PC-9 (cell line): Measurements from ENCODE around the gene NPM1. TPM values are rescaled to one million over a fixed set of nuclear protein-coding genes. Genes with fewer than 3 reads are reported as not detected.

Experiments used
- BruUV-seq: library from RNA; stranded (reverse); fragments of 400-500 nt; replicated peaks from 2 replicates; lab custom pipeline; 2021; lab: Mats Ljungman, UMichigan
- CTCF ChIA-PET: fragments of 300-600 bp; sonication (Branson Sonifier 250); formaldehyde crosslinking; loops from one replicate; lab custom pipeline; 2022; ENCODE audit warnings: antibody characterized with exemption; lab: Charles Lee
- POLR2A ChIA-PET: fragments of 300-600 bp; sonication (Branson Sonifier 250); formaldehyde crosslinking; loops from one replicate; lab custom pipeline; 2022; ENCODE audit warnings: antibody characterized with exemption; ENCODE audit not compliant: unreplicated experiment; lab: Charles Lee
- DNase-seq, 2 experiments: peaks; one replicate each; pipeline versions ENCODE4 v3.0.0 to v3.0.0-alpha.2; 2015 to 2022; ENCODE audit warnings: mixed read lengths in 1 of 2
- H2AFZ ChIP-seq: fragments of 200-600 bp; sonication (generic); 2 replicates; pipeline ENCODE4 v1.8.1; 2017; ENCODE audit warnings: antibody characterized with exemption
- H3F3A ChIP-seq: fragments of 200-600 bp; sonication (generic); 2 replicates; pipeline ENCODE4 v1.8.1; 2017; ENCODE audit warnings: antibody characterized with exemption, mild to moderate bottlenecking, low read depth; ENCODE audit not compliant: insufficient read depth
- H3K27ac ChIP-seq: fragments of 200-600 bp; sonication (generic); 2 replicates; pipeline ENCODE4 v1.6.1; 2016; ENCODE audit warnings: mixed run types
- H3K27me3 ChIP-seq: fragments of 200-600 bp; sonication (generic); 2 replicates; pipeline ENCODE4 v1.6.1; 2016; ENCODE audit warnings: low read depth, mixed run types; ENCODE audit not compliant: insufficient read depth
- H3K36me3 ChIP-seq: fragments of 200-600 bp; sonication (generic); 2 replicates; pipeline ENCODE4 v1.6.1; 2016; ENCODE audit warnings: low read depth, mixed run types
- H3K4me1 ChIP-seq: fragments of 200-600 bp; sonication (generic); replicated peaks from 2 replicates; pipeline ENCODE4 v1.6.1; 2016; ENCODE audit warnings: mixed run types; ENCODE audit not compliant: insufficient read depth
- H3K4me2 ChIP-seq: fragments of 200-600 bp; sonication (generic); 2 replicates; pipeline ENCODE4 v1.6.1; 2017; ENCODE audit warnings: mixed run types
- H3K4me3 ChIP-seq: fragments of 200-600 bp; sonication (generic); 2 replicates; pipeline ENCODE4 v1.6.1; 2016; ENCODE audit warnings: mixed run types
- H3K79me2 ChIP-seq: fragments of 200-600 bp; sonication (generic); 2 replicates; pipeline ENCODE4 v1.6.1; 2017; ENCODE audit warnings: low read depth, mixed run types
- H3K9me2 ChIP-seq: fragments of 200-600 bp; sonication (generic); 2 replicates; pipeline ENCODE4 v1.8.1; 2017; ENCODE audit warnings: mild to moderate bottlenecking; ENCODE audit not compliant: insufficient read depth
- H3K9me3 ChIP-seq: fragments of 200-600 bp; sonication (generic); 2 replicates; pipeline ENCODE4 v1.8.1; 2016; ENCODE audit warnings: low read depth; ENCODE audit not compliant: insufficient read depth
- H4K20me1 ChIP-seq: fragments of 200-600 bp; sonication (generic); 2 replicates; pipeline ENCODE4 v1.8.1; 2017; ENCODE audit not compliant: insufficient read depth
- CTCF ChIP-seq: fragments of 200-600 bp; sonication (generic); conservative IDR thresholded peaks from 2 replicates; pipeline ENCODE4 v1.6.1; 2017; ENCODE audit warnings: mixed run types, antibody characterized with exemption, mild to moderate bottlenecking, moderate library complexity
- EZH2 ChIP-seq: fragments of 200-600 bp; sonication (generic); IDR thresholded peaks from 2 replicates; pipeline ENCODE4 v1.8.0; 2017; ENCODE audit warnings: antibody characterized with exemption, low read depth
- intact Hi-C: fragments of 100-400 bp; cut with micrococcal nuclease; formaldehyde crosslinking; loops from one replicate; pipeline ENCODE4 v1.10.0; 2022; ENCODE audit not compliant: unreplicated experiment
- total RNA-seq: library from RNA; stranded (reverse); gene quantifications from 2 replicates; pipeline ENCODE4 v1.2.3, GENCODE V29; 2021

Gene NPM1
- total RNA-seq, 1 experiment from 2014 or later, result 2,285 TPM

GRCh38 chr5:171407234-171407633, 19.6 kb downstream of the NPM1 start:
- H3K27ac ChIP-seq, result no peak overlapping the region
- H3K4me3 ChIP-seq, result no peak overlapping the region
- H3K36me3 ChIP-seq, result peaks cover 62% of the 10 kb centered on the region
- H3K4me2 ChIP-seq, result no peak overlapping the region
- no peaks in the 10 kb centered on the region for H3K27me3 ChIP-seq
- TF ChIP-seq CTCF (no peak), EZH2 (no peak)
- peaks cover 76% of the 10 kb centered on the region for H4K20me1 ChIP-seq
- intact Hi-C loops, result no loop called here
- H3F3A ChIP-seq, result peaks cover 77% of the 10 kb centered on the region
- H3K4me1 ChIP-seq, result peaks cover 22% of the 10 kb centered on the region; the same call in 1 of the 2 replicates
- ChIA-PET POLR2A (no interaction called here), CTCF (no interaction called here)
- BruUV-seq, result TSS peak; percentile 7
- no peak overlapping the region for H2AFZ ChIP-seq
- no peaks in the 10 kb centered on the region for H3K9me3 ChIP-seq
- H3K9me2 ChIP-seq, result no peaks in the 10 kb centered on the region
- no peak for DNase-seq
- H3K79me2 ChIP-seq, result peaks cover 64% of the 10 kb centered on the region

GRCh38 chr5:171409164-171410136, 21.8 kb downstream of the NPM1 start:
- intact Hi-C loops, result loop anchor here (10.0 kb wide), 2 partner anchors 655 to 875 kb away; partner anchors contain the start of gene UBTD2
- Histone ChIP-seq H3K27ac (peak overlapping the region; percentile 45), H3K4me3 (no peak overlapping the region), H3F3A (peaks cover 99% of the 10 kb centered on the region), H3K36me3 (peaks cover 76% of the 10 kb centered on the region), H2AFZ (no peak overlapping the region), H3K27me3 (no peaks in the 10 kb centered on the region), H3K9me3 (no peaks in the 10 kb centered on the region), H3K9me2 (no peaks in the 10 kb centered on the region), H4K20me1 (peaks cover 96% of the 10 kb centered on the region), H3K4me2 (no peak overlapping the region), H3K79me2 (peaks cover 64% of the 10 kb centered on the region), H3K4me1 (peaks cover 22% of the 10 kb centered on the region; the same call in 1 of the 2 replicates)
- DNase-seq, result no peak
- TF ChIP-seq CTCF (no peak), EZH2 (no peak)
- ChIA-PET POLR2A (interaction anchor here (0.6 kb wide), 1 partner anchor 474 kb away, joined by 11 read pairs; no protein-coding TSS in a partner anchor), CTCF (no interaction called here)
- no TSS peak for BruUV-seq

DNA sequence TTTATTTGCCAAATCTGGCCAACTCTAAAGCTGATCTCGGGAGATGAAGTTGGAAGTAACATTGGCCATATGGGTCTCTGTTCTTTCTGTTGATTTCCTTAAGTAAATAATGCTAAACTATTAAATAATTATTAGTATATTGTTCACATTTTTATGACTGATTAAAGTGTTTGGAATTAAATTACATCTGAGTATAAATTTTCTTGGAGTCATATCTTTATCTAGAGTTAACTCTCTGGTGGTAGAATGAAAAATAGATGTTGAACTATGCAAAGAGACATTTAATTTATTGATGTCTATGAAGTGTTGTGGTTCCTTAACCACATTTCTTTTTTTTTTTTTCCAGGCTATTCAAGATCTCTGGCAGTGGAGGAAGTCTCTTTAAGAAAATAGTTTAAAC, 22.5 kb downstream of the NPM1 start:
- Histone ChIP-seq H3K9me3 (no peaks in the 10 kb centered on the region), H3K4me1 (peaks cover 22% of the 10 kb centered on the region; the same call in 1 of the 2 replicates), H3K4me3 (no peak overlapping the region), H3K79me2 (peaks cover 59% of the 10 kb centered on the region), H3F3A (peaks cover 100% of the 10 kb centered on the region), H3K36me3 (peaks cover 71% of the 10 kb centered on the region), H2AFZ (no peak overlapping the region), H3K4me2 (no peak overlapping the region), H4K20me1 (peaks cover 95% of the 10 kb centered on the region), H3K27me3 (no peaks in the 10 kb centered on the region), H3K9me2 (no peaks in the 10 kb centered on the region), H3K27ac (no peak overlapping the region)
- CTCF ChIA-PET, result no interaction called here
- BruUV-seq, result no TSS peak
- TF ChIP-seq EZH2, result no peak
- no peak for TF ChIP-seq CTCF
- DNase-seq, result no peak
- POLR2A ChIA-PET, result no interaction called here
- intact Hi-C loops, result loop anchor here (10.0 kb wide), 2 partner anchors 655 to 875 kb away; partner anchors contain the start of gene UBTD2
